Stimulated activated CD4-positive, alpha-beta T cell treated with anti-CD3 and anti-CD28 coated beads, TNF-alpha, amount 100 ng/mL, for 4 hours (primary cell): ENCODE results near the gene USP7.
"Not testable (repeated sequence)": the region's sequence is repeated elsewhere in the genome, so short reads cannot be mapped to it uniquely, and the experiment has no call there.

Experiments used
- DNase-seq, 3 experiments: peaks; one replicate each; pipeline ENCODE4 v3.0.0-alpha.2; 2020; ENCODE audit warnings: low read depth in 3 of 3

USP7 gene

GRCh38 chr16:8963821-8964441, at the start of gene USP7:
Gene USP7 (minus strand): TSS chr16:8963906. CDS start chr16:8963285, 621 bp downstream.
- peak; percentile 85 to 89 (median 88) for DNase-seq

- DNase-seq, result no peak
Observed at GRCh38 chr16:9013508-9013864, 49.8 kb upstream of the USP7 start.

- no peak for DNase-seq
Observed at GRCh38 chr16:9012848-9013507, 49.3 kb upstream of the USP7 start.

- no peak for DNase-seq
Observed at GRCh38 chr16:9012330-9012729, 48.6 kb upstream of the USP7 start.

- peak; percentile 35 to 53 (median 45) for DNase-seq
Observed at GRCh38 chr16:9008601-9009260, 45.0 kb upstream of the USP7 start.

- no peak for DNase-seq
Observed at GRCh38 chr16:9007177-9007794, 43.6 kb upstream of the USP7 start.

- no peak for DNase-seq
Observed at GRCh38 chr16:9004183-9004582, 40.5 kb upstream of the USP7 start.

GRCh38 chr16:9003763-9004162, 40.1 kb upstream of the USP7 start:
- DNase-seq, result no peak

- no peak for DNase-seq
Observed at GRCh38 chr16:9003322-9003721, 39.6 kb upstream of the USP7 start.

GRCh38 chr16:9002042-9002441, 38.3 kb upstream of the USP7 start:
- no peak for DNase-seq

- DNase-seq, result no peak
Observed at GRCh38 chr16:9000664-9001063, 37.0 kb upstream of the USP7 start.

GRCh38 chr16:8999800-9000199, 36.1 kb upstream of the USP7 start:
- DNase-seq, result no peak

- no peak for DNase-seq
Observed at GRCh38 chr16:8998108-8998507, 34.4 kb upstream of the USP7 start.

- DNase-seq, result no peak
Observed at GRCh38 chr16:8996891-8997290, 33.2 kb upstream of the USP7 start.

- DNase-seq, result no peak
Observed at GRCh38 chr16:8990445-8990844, 26.7 kb upstream of the USP7 start.

GRCh38 chr16:8989099-8989878, 25.6 kb upstream of the USP7 start:
- no peak for DNase-seq

- no peak for DNase-seq
Observed at GRCh38 chr16:8986818-8987191, 23.1 kb upstream of the USP7 start.

GRCh38 chr16:8986111-8986510, 22.4 kb upstream of the USP7 start:
- no peak for DNase-seq

- no peak for DNase-seq
Observed at GRCh38 chr16:8982816-8983215, 19.1 kb upstream of the USP7 start.

- not testable (repeated sequence) for DNase-seq
Observed at GRCh38 chr16:8981901-8982300, 18.2 kb upstream of the USP7 start.

GRCh38 chr16:8976189-8976588, 12.5 kb upstream of the USP7 start:
- DNase-seq, result not testable (repeated sequence)

GRCh38 chr16:8975039-8975438, 11.3 kb upstream of the USP7 start:
- no peak for DNase-seq
